GM18502 (cell line): ENCODE measurements around the gene PDF.

Source experiments
- ATAC-seq: cut with Tn5 transposase; IDR thresholded peaks from one replicate; pipeline ENCODE4 v1.9.1; 2021; ENCODE audit warnings: mild to moderate bottlenecking; ENCODE audit not compliant: unreplicated experiment, poor library complexity

The PDF gene

DNA sequence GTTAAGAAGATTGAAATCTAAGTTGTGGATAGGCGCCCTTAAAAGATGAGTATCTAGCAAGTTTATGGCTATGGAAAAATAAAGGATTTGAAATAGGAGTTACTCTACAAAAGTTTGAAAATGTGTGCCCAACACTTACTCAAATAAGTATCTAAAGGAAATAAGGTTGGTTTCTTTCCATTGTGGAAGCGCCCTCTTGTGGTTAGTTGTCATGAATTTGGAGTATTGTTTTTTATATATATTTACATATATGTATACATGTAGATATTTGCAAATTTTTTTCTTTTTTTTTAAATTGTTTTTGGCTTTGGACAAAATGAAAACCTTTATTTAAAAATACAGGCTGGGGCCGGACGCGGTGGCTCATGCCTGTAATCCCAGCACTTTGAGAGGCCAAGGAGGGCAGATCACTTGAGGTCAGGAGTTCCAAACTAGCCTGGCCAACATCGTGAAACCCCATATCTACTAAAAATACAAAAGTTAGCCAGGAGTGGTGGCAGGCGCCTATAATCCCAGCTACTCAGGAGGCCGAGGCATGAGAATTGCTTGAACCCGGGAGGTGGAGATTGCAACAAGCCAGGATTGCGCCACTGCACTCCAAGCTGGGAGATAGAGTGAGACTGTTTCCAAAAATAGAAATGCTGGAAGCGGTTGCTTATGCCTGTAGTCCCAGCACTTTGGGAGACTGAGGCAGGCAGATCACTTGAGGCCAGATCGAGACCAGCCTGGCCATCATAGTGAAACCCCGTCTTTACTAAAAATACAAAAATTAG, 43.3 kb downstream of the PDF start:
- no peak for ATAC-seq

DNA sequence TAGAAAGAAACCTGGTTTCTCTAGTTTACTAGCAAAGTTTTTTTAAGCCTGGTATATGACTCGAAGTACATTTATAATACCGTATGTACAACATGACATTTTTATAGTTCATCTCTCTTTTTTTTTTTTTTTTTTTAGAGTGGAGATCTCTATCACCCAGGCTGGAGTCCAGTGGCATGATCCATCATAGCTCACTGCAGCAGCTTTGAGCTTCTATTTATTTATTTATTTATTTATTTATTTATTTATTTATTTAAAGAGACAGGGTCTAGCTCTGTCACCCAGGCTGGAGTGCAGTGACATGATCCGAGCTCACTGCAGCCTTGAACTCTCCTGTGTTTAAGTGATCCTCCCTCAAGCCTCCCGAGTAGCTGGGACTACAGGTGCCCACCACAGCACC, 45.1 kb downstream of the PDF start:
- ATAC-seq, result no peak

DNA sequence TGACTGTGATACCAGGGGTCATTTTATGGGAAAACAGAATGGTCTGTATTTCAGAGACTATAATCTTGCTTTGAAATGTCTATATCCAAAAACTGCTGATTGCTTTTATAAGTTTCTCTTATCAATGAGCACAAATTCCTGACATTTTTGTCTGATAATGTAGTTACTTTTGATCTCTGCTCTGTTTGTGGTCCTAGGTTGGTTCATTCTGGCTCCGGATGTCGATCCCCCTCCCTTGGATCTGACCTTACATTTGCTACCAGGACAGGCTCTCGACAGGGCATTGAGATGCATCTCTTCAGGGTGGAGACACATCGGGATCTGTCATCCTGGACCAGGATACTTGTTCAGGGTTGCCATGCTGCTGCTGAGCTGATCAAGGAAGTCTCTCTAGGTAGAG, 46.5 kb downstream of the PDF start:
- ATAC-seq, result no peak

DNA sequence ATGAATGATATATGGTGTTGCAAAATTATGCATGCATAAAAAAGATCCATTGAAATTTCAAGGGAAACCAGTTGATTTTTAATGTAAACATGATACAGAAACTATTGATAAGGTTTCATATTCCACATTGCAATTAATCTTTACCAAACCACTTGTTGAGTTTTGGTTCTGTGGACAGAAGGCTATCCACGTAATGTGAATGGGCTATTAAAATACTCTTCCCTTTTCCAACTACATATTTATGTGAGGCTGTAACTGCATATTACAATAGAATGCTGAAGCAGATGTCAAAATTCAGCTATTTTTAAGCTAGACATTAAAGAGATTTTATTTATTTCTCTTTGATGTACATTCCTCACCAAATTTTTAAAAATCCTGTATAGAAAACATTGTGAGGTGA, 53.0 kb downstream of the PDF start:
- no peak for ATAC-seq
